LNCaP clone FGC (cell line): ENCODE measurements around the gene MBNL1.

Experiments used
- DNase-seq: peaks from one replicate; pipeline ENCODE4 v3.0.0-alpha.2; 2011; ENCODE audit warnings: low read depth
- H3K4me3 ChIP-seq: 2 replicates; pipeline ENCODE4 v1.5.1; 2011; ENCODE audit warnings: mild to moderate bottlenecking, low read depth, low read length, control low read depth
- TF ChIP-seq, protein P1 (sequence below): IDR thresholded peaks from 2 replicates; pipeline ENCODE4 v1.5.1; 2012; ENCODE audit warnings: mild to moderate bottlenecking; ENCODE audit not compliant: control insufficient read depth, insufficient read depth; ENCODE audit errors: extremely low read depth

The MBNL1 gene

GRCh38 chr3:152287898-152288576, 19.3 kb downstream of the MBNL1 start:
- H3K4me3 ChIP-seq = no peak overlapping the region
- no peak for DNase-seq
- TF ChIP-seq, protein P1, sequence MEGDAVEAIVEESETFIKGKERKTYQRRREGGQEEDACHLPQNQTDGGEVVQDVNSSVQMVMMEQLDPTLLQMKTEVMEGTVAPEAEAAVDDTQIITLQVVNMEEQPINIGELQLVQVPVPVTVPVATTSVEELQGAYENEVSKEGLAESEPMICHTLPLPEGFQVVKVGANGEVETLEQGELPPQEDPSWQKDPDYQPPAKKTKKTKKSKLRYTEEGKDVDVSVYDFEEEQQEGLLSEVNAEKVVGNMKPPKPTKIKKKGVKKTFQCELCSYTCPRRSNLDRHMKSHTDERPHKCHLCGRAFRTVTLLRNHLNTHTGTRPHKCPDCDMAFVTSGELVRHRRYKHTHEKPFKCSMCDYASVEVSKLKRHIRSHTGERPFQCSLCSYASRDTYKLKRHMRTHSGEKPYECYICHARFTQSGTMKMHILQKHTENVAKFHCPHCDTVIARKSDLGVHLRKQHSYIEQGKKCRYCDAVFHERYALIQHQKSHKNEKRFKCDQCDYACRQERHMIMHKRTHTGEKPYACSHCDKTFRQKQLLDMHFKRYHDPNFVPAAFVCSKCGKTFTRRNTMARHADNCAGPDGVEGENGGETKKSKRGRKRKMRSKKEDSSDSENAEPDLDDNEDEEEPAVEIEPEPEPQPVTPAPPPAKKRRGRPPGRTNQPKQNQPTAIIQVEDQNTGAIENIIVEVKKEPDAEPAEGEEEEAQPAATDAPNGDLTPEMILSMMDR = no peak

GRCh38 chr3:152288681-152289080, 20.0 kb downstream of the MBNL1 start:
- H3K4me3 ChIP-seq = no peak overlapping the region
- TF ChIP-seq, protein P1 = no peak
- DNase-seq = no peak

DNA sequence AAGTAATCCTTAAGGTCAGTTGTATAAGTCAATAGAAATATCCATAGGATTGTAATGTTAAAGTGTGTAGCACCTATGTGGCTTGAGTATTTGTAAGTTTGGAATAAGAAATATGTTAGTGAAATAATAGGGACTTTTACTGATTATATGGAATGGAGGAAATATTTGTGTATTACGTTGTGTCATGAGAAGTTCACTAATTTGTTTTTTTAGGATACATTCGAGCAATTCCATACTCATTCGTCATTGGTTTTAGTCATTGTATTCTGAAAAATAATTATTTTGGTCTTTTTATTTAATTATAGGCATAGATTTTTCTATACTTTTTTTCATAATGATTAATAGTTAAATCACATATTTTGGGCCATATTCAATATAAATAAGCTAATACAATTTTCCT, 21.0 kb downstream of the MBNL1 start:
- no peak overlapping the region for H3K4me3 ChIP-seq
- TF ChIP-seq, protein P1 = no peak
- no peak for DNase-seq

DNA sequence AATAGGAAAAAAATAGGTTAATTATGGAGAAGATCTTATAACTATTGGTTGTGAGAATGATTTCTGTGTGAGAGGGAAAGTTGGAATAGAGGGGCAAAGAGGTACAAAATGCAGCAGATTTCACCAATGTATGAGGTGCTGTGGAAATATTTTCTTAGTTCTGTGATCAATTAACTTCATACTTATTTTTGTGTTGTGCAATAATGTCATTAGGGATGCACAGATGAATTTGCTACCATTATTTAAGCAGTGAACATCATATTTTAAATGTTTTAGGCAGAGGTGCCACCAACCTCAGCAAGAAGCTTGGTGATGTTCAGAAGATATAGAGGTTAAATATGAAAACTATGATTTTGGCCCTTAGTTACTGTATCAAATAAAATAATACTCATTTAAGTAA, 21.6 kb downstream of the MBNL1 start:
- TF ChIP-seq, protein P1 = no peak
- DNase-seq = no peak
- no peak overlapping the region for H3K4me3 ChIP-seq

- TF ChIP-seq, protein P1 = no peak
- H3K4me3 ChIP-seq = no peak overlapping the region
- no peak for DNase-seq
These were observed 22.5 kb downstream of the MBNL1 start for GRCh38 chr3:152291238-152291637.

GRCh38 chr3:152291649-152292066, 22.9 kb downstream of the MBNL1 start:
- no peak overlapping the region for H3K4me3 ChIP-seq
- TF ChIP-seq, protein P1 = no peak
- no peak for DNase-seq

DNA sequence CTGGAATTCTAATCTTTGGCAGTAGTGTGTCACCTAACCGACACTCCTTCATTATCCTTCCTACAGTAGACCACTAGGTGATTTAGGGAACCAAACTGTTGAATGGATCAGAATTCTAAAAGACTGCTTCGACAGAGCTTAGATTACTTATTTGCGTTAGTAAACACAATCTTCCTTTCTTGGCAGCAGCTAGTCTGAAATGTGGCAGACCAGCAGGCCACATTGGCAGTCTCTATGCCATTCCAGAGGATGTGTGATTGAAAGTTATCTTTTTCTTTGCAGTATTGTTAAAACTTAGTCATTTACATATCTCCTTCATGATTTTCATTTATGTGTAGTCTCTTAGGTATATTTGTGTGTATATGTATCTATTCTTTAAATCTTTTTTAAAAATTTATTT, 23.6 kb downstream of the MBNL1 start:
- H3K4me3 ChIP-seq = no peak overlapping the region
- DNase-seq = no peak
- TF ChIP-seq, protein P1 = no peak
